SK-N-SH treated with all-trans-retinoic acid at 6 μM for 48 hours (cell line): ENCODE data around the gene TSHZ2.

ENCODE experiments used
- CSDC2 ChIP-seq: fragments of 250-450 bp; sonication (Bioruptor Pico); IDR thresholded peaks from 2 replicates; pipeline ENCODE4 v1.5.0; 2020; ENCODE audit warnings: mild to moderate bottlenecking, moderate library complexity
- CSRNP3 ChIP-seq: fragments of 250-450 bp; sonication (Bioruptor Pico); IDR thresholded peaks from 2 replicates; pipeline ENCODE4 v1.5.1; 2021; ENCODE audit warnings: mild to moderate bottlenecking, moderate library complexity
- GLIS3 ChIP-seq: fragments of 250-450 bp; sonication (Bioruptor Pico); IDR thresholded peaks from 2 replicates; pipeline ENCODE4 v1.5.0; 2020; ENCODE audit warnings: mild to moderate bottlenecking, moderate library complexity
- PPARA ChIP-seq: fragments of 250-450 bp; sonication (Bioruptor Pico); IDR thresholded peaks from 2 replicates; pipeline ENCODE4 v1.5.0; 2020; ENCODE audit warnings: mild to moderate bottlenecking, borderline replicate concordance
- SNAI2 ChIP-seq: fragments of 250-450 bp; sonication (Bioruptor Pico); IDR thresholded peaks from 2 replicates; pipeline ENCODE4 v1.5.0; 2020; ENCODE audit warnings: mild to moderate bottlenecking, moderate library complexity
- TCF4 ChIP-seq: fragments of 250-450 bp; sonication (Bioruptor Pico); IDR thresholded peaks from 2 replicates; pipeline ENCODE4 v1.8.0; 2021; ENCODE audit warnings: mild to moderate bottlenecking, moderate library complexity, borderline replicate concordance
- ZFP3 ChIP-seq: fragments of 250-450 bp; sonication (Bioruptor Pico); IDR thresholded peaks from 2 replicates; pipeline ENCODE4 v1.5.0; 2020; ENCODE audit warnings: mild to moderate bottlenecking, moderate library complexity
- ZFP30 ChIP-seq: fragments of 450-650 bp; formaldehyde crosslinking; IDR thresholded peaks from 2 replicates; pipeline ENCODE4 v1.5.0; 2022; ENCODE audit warnings: mild to moderate bottlenecking, moderate library complexity
- ZNF565 ChIP-seq: fragments of 450-650 bp; formaldehyde crosslinking; conservative IDR thresholded peaks from 2 replicates; pipeline ENCODE4 v1.5.0; 2020; ENCODE audit warnings: low read depth, mild to moderate bottlenecking, moderate library complexity
- ZNF70 ChIP-seq: fragments of 450-650 bp; formaldehyde crosslinking; IDR thresholded peaks from 2 replicates; pipeline ENCODE4 v1.5.0; 2020; ENCODE audit warnings: mild to moderate bottlenecking, moderate library complexity
- ZNF8 ChIP-seq: fragments of 450-650 bp; formaldehyde crosslinking; IDR thresholded peaks from 2 replicates; pipeline ENCODE4 v1.5.0; 2020; ENCODE audit warnings: mild to moderate bottlenecking, moderate library complexity
- TF ChIP-seq, protein P1 (sequence below): fragments of 250-450 bp; sonication (Bioruptor Pico); IDR thresholded peaks from 2 replicates; pipeline ENCODE4 v1.8.0; 2020; ENCODE audit warnings: mild to moderate bottlenecking, moderate library complexity, borderline replicate concordance
- TF ChIP-seq, protein P2 (sequence below): fragments of 250-450 bp; sonication (Bioruptor Pico); IDR thresholded peaks from 2 replicates; pipeline ENCODE4 v1.5.1; 2020; ENCODE audit warnings: low read depth, mild to moderate bottlenecking, moderate library complexity

DNA sequence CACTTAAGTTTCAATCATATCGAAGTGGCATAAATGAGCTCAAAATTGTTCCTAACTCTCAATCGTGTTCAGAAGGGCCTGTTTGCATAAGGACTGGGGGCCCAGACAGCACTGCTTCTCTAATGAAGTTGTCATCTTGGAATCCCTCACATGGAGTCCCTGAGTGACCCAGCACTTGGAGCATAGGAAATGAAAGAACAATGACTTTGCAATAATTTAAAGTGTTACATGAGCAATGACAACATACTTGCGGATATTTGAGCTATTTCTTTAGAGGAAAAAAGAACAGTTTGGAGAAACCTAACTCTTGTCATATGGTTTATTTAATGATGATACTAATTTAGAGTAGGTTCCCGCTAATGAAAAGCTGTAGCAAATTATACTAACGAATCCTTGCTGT is 239.9 kb downstream of the TSHZ2 start:
- TF ChIP-seq SNAI2 (no peak), ZFP3 (CRISPR knock-in tag) (no peak), ZFP30 (no peak), ZNF70 (CRISPR knock-in tag) (no peak), GLIS3 (no peak), PPARA (CRISPR knock-in tag) (no peak), ZNF565 (no peak), TCF4 (no peak), ZNF8 (CRISPR knock-in tag) (no peak), CSDC2 (CRISPR knock-in tag) (no peak), CSRNP3 (no peak)
- TF ChIP-seq, protein P1, sequence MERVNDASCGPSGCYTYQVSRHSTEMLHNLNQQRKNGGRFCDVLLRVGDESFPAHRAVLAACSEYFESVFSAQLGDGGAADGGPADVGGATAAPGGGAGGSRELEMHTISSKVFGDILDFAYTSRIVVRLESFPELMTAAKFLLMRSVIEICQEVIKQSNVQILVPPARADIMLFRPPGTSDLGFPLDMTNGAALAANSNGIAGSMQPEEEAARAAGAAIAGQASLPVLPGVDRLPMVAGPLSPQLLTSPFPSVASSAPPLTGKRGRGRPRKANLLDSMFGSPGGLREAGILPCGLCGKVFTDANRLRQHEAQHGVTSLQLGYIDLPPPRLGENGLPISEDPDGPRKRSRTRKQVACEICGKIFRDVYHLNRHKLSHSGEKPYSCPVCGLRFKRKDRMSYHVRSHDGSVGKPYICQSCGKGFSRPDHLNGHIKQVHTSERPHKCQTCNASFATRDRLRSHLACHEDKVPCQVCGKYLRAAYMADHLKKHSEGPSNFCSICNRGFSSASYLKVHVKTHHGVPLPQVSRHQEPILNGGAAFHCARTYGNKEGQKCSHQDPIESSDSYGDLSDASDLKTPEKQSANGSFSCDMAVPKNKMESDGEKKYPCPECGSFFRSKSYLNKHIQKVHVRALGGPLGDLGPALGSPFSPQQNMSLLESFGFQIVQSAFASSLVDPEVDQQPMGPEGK: no peak
- TF ChIP-seq, protein P2, sequence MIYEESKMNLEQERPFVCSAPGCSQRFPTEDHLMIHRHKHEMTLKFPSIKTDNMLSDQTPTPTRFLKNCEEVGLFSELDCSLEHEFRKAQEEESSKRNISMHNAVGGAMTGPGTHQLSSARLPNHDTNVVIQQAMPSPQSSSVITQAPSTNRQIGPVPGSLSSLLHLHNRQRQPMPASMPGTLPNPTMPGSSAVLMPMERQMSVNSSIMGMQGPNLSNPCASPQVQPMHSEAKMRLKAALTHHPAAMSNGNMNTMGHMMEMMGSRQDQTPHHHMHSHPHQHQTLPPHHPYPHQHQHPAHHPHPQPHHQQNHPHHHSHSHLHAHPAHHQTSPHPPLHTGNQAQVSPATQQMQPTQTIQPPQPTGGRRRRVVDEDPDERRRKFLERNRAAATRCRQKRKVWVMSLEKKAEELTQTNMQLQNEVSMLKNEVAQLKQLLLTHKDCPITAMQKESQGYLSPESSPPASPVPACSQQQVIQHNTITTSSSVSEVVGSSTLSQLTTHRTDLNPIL (CRISPR knock-in tag): no peak
